HTR-8/SVneo (cell line): ENCODE data around the gene SPATS2L.

Experiments
- DNase-seq: peaks from one replicate; pipeline ENCODE4 v3.0.0; 2011; ENCODE audit warnings: low spot score, mixed read lengths; ENCODE audit not compliant: insufficient read length
- FAIRE-seq: peaks from 2 replicates; lab custom pipeline; 2011; peaks lifted over from hg19 to GRCh38; lab: Jason Lieb, UNC

The SPATS2L gene

GRCh38 chr2:200426754-200427153 is 120.3 kb downstream of the SPATS2L start:
- DNase-seq (no peak), FAIRE-seq (no peak)

- DNase-seq (no peak), FAIRE-seq (no peak)
Observed at GRCh38 chr2:200428961-200429665, 122.6 kb downstream of the SPATS2L start.

GRCh38 chr2:200430017-200430416 is 123.5 kb downstream of the SPATS2L start:
- no peak for DNase-seq
- FAIRE-seq = no peak

GRCh38 chr2:200431996-200432705 is 125.7 kb downstream of the SPATS2L start:
- no peak for FAIRE-seq

GRCh38 chr2:200435379-200435778 is 128.9 kb downstream of the SPATS2L start:
- no peak for FAIRE-seq
- no peak for DNase-seq

More at GRCh38 chr2:200431996-200432705, 125.7 kb downstream of the SPATS2L start:
- no peak for DNase-seq

GRCh38 chr2:200438251-200438650 is 131.8 kb downstream of the SPATS2L start:
- DNase-seq = no peak
- FAIRE-seq = no peak

- FAIRE-seq = no peak
Observed at GRCh38 chr2:200438846-200439245, 132.4 kb downstream of the SPATS2L start.

GRCh38 chr2:200439981-200440380 is 133.5 kb downstream of the SPATS2L start:
- no peak for DNase-seq
- FAIRE-seq = no peak

More at GRCh38 chr2:200438846-200439245, 132.4 kb downstream of the SPATS2L start:
- no peak for DNase-seq

GRCh38 chr2:200442471-200442870 is 136.0 kb downstream of the SPATS2L start:
- DNase-seq = no peak
- FAIRE-seq = no peak

GRCh38 chr2:200443376-200443775 is 136.9 kb downstream of the SPATS2L start:
- no peak for FAIRE-seq
- no peak for DNase-seq

- FAIRE-seq (no peak), DNase-seq (no peak)
Observed at GRCh38 chr2:200443916-200444315, 137.4 kb downstream of the SPATS2L start.

- DNase-seq (no peak), FAIRE-seq (no peak)
Observed at GRCh38 chr2:200444530-200444929, 138.0 kb downstream of the SPATS2L start.

- DNase-seq = no peak
- peak; percentile 48 for FAIRE-seq
Observed at GRCh38 chr2:200445284-200445683, 138.8 kb downstream of the SPATS2L start.

- DNase-seq (no peak), FAIRE-seq (no peak)
Observed at GRCh38 chr2:200446612-200447011, 140.1 kb downstream of the SPATS2L start.

GRCh38 chr2:200447139-200447855 is 140.8 kb downstream of the SPATS2L start:
- no peak for FAIRE-seq

GRCh38 chr2:200448455-200448854 is 142.0 kb downstream of the SPATS2L start:
- FAIRE-seq = no peak
- DNase-seq = no peak

More at GRCh38 chr2:200447139-200447855, 140.8 kb downstream of the SPATS2L start:
- DNase-seq = no peak

- DNase-seq = no peak
Observed at GRCh38 chr2:200449149-200449548, 142.7 kb downstream of the SPATS2L start.

GRCh38 chr2:200450288-200450687 is 143.8 kb downstream of the SPATS2L start:
- FAIRE-seq = no peak

More at GRCh38 chr2:200449149-200449548, 142.7 kb downstream of the SPATS2L start:
- FAIRE-seq = no peak

GRCh38 chr2:200451511-200451910 is 145.0 kb downstream of the SPATS2L start:
- no peak for FAIRE-seq
- no peak for DNase-seq

More at GRCh38 chr2:200450288-200450687, 143.8 kb downstream of the SPATS2L start:
- DNase-seq = no peak

GRCh38 chr2:200452377-200452776 is 145.9 kb downstream of the SPATS2L start:
- FAIRE-seq = no peak
- no peak for DNase-seq
